Stimulated activated CD8-positive, alpha-beta memory T cell treated with anti-CD3 and anti-CD28 coated beads, Interleukin-4, amount 100 ng/mL, for 1 hour (primary cell): ENCODE measurements around the gene GNPDA2.
A peak's percentile ranks its signal among the peaks of the same experiment; 100 is the strongest.
"Not testable (repeated sequence)": the region's sequence is repeated elsewhere in the genome, so short reads cannot be mapped to it uniquely, and the experiment has no call there.

Source experiments
- DNase-seq, 2 donors: peaks; one replicate each; pipeline ENCODE4 v3.0.0-alpha.2; 2020; ENCODE audit warnings: low read depth in 2 of 2, low spot score in 1 of 2

Gene GNPDA2

DNA sequence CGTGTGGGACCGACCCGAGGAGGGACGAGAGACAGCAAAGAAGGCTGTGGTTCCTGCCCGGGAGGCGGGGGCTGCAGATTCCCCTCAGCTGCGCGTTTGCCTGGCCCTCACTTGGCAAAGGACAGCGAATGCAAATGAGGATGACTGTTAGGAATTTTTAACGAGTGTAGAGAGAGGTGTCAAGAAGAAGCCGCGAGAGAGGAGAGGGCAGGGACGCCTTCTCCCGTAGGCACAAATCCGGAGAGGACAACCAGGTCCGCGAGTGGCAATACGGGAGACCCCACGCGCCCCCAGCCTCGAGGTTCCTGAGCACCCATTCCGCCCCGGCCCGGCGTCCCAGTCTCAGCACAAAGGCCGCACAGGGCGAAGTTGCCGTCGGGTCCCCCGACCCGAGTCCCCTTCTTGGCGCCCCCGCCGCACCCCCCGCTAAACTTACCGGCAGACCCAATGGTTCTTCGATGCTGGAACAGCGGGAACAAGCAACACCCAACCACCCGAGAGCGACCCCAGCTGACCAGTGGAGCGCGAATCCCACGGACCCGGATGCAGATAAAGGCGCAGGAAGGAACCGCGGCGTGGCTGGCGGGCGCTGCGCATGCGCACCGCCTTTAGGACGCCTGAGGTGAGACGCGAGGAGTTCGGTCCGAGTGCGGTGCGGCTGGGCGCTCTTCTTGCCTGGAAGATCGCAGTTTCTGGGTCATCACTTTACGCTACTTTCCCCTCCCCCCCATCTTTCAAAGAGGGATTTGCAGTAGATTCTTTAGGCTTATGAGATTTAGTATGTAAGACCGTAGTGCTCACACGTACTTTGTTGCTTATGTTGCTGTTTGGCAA is at the start of gene GNPDA2:
TSS of gene GNPDA2 (minus strand) at position 519 of the 834 bp plus-strand sequence. CDS start 4,349 bp downstream, outside the sequence.
- DNase-seq, result peak; percentile 54 to 66

DNA sequence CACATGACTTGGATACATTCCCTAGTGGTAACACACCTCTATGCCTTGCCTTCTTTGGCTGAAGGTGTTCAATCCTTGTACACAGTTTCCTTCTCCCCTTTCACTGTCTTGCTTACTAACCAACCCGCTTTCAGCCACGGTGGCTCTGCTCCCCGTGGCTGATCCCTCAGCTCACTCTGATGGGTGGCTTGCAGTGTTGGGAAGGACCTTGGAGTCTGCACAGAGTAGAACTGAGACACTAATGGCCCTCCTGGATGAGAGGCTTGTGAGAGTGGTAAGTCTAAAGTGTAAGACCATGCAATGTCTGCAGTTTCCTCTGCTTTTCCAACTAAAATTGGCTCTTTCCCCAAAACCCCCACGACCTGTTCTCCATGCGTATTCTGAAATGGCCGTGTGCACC is 46.0 kb upstream of the GNPDA2 start:
- no peak for DNase-seq

DNA sequence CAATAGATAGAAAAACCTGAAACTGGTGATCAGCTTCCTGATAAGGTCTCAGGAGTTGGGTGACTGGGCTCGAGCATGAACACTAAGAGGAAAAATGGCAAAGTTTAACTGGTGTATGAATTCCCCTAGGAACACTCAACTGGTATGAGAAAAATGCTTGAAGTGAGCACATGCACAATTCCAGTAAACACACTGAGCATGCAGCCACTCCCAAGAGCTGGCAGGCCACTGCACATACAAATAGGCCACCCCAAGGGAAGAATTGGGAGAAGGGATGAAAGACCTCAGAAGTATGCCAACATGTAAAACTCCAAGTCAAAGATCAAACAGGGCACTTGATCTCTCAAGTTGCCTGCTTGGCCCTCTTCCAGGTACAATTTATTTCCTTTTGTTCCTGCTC is 45.4 kb upstream of the GNPDA2 start:
- DNase-seq, result no peak

DNA sequence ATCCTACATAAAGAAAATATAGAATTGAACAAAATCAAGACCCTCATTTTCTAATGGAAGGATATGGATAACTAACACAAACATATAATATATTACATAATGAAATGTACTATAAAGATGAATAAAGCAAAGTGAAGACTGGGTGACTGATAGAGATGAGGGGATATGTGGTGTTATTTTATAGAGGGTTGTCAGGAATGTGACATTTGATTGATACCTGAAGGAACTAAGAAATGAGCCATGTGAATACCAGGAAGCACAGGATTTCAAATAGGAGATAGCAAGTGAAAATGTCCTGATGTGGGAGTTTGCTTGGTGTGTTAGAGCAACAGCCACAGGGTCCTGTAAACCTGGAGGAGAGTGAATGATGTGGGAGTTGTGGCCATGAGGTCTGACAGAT is 40.1 kb upstream of the GNPDA2 start:
- DNase-seq, result no peak

DNA sequence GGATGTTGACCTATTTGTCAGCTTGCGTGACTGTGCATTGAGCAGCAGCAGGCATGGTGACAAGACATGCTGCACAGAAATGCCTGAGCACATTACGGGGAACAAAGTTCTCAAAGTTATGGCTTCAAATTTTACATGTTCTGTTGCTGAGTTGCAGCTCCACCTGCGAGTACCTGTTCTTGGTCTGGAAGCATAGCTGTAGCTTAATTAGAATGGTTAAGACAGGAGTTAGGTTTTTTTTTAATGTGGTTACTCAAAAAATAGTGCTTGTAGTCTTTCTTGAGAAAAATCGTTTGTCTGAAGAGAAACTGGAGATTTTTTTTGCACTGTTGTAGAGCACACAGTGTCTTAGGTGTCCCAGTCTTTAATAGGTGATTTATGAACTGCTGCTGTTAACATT is 38.8 kb upstream of the GNPDA2 start:
- no peak for DNase-seq

DNA sequence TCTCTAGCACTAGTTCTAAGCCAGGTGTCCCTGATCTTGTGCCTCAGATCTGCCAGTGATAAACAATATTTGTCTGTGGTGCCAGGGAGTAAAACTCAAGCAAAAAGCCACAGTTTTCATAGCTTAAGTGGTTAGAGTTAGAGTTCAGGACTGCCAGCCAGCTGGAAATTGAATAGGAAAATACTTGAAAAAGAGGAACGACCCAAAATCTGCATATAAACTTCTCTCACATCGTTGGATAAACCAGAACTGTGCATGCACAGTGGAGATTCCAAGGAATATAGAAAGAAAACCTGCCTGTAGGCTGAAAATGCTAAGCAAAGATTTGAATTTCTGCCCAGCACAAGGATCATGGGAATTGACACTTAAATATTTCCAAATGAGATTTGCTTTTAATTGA is 35.0 kb upstream of the GNPDA2 start:
- DNase-seq, result no peak

DNA sequence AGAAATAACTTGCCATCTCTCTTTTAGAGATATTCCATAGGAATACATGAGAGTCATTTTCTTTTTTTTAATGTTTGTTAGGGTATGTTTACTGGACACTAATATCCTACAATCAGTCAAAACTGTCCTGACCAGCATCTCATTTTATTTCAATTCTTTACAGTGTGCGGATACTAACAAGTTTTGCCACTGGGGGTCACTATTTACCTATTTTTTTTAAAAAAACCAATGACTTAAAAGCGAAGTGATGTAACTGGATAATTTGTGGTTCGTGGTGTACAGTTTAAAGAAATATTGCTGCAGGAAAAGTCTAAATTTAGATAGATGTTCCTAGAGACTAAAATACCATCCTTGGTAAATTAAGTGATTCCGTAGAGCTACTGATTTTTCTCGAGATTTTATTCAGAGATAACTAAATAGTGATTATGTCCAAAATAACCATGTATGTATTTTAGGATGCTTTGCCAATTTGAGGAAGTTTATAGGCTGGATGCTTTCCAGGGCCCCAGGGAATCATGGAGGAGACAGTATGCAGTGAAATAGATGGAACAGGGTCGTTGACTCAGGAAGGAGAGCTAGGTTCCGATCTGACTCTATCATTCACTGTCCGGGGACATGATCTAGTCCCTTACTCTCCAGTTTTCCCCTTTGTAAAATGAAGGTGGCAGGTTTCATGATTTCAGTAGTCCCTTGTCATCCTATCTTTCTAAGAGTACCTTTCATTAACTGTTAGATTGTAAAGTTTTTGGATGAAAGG is 34.0 kb upstream of the GNPDA2 start:
- DNase-seq, result no peak

DNA sequence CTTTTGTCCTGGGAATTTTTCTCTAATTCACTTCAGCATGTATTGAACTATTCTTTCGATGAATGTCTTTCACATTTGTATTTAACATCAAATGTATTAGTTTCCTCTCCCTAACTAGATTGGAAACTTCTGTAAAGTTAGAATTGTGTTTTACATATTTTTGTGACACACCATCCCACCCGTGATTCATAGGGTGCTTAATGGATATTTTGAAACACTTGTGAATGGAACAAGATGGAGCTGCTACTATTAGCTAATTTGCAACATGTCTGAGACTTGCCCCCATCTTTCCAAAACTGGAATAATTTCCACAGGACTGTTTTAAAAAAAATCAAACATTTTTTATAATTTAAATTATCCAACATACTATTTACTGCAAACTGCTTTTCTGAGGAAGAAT is 30.2 kb upstream of the GNPDA2 start:
- no peak for DNase-seq

DNA sequence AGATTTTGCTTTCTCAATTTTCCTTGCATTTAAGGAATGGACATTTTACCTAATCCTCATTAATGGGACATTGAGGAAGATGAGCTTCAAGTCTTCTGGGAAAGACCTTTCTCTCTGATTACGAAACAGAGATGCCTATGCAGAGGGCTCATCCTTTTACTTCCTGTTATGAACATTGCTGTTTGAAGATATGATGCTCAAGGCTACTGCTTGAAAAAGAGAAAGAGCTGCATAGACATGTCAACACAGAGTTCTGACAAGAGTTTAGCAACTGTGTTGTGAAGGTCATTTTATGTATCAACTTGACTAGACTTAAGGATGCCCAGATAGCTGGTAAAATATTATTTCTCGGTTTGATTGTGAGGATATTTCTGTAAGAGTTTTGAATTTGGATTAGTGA is 13.8 kb upstream of the GNPDA2 start:
- no peak for DNase-seq

DNA sequence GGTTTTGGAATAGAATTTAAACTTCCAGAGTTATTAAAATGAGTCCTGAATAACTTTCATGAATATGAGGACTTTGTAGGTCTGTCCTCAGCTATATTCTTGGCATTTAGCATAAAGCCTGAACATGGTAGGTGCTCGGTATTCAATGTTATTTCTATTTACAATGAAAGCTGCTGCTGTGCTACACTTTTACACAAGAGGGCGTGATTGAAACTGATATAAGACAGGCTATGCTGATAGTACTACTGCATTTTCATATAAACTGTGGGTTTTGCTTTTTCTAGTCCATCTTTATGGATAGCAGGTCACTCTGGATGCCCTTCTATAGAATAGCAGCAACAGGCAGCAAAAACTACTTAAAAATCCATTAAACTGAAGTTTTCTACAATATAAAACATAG is 12.3 kb upstream of the GNPDA2 start:
- no peak for DNase-seq

DNA sequence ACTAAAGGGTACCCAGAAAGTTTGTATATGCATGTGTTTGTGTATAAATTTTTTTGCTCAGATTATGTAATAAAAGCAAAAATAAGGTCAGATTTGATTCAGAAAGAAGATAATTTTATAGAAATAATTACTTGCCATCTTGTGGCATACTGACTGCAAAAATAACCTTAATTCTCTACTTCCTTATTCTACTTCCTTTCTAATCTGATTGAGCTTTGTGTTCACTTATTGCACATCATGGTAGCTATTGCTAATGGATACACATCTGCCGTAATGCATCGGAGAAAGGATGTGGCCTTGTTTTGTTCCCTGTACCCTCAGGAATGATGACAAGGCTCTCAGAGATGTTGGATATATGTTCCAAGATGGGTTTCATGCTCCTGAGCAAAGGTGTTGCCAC is 10.5 kb upstream of the GNPDA2 start:
- DNase-seq, result no peak

DNA sequence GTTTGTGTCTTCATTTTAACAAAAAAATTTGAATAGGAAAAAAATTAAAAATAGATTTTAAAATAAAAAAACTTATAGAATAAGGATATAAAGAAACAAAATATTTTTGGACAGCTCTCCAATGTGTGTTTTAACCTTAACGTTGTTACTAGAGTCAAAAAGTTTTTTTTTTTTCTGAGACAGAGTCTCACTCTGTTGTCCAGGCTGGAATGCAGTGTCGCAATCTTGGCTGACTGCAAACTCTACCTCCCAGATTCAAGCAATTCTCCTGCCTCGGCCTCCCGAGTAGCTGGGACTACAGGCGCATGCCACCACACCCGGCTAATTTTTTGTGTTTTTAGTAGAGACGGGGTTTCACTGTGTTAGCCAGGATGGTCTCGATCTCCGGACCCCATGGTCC is 2.3 kb upstream of the GNPDA2 start:
- not testable (repeated sequence) for DNase-seq

DNA sequence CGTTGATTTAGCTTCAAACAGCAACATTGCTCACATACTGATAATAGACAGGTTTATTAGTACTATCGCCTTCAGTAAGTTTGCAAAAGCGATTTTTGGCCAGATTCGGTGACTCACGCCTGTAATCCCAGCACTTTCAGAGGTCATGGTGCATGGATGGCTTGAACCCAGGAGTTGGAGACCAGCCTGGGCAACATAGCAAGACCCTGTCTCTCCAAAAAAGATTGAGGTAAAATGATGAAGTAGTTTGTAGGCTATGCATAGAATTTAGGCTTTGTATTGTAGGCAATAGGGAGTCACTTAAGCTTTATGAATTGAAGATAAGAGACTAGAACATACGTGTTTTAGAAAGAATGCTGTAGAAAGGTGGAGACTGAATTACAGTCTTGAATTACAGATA is 1.1 kb upstream of the GNPDA2 start:
- no peak for DNase-seq

DNA sequence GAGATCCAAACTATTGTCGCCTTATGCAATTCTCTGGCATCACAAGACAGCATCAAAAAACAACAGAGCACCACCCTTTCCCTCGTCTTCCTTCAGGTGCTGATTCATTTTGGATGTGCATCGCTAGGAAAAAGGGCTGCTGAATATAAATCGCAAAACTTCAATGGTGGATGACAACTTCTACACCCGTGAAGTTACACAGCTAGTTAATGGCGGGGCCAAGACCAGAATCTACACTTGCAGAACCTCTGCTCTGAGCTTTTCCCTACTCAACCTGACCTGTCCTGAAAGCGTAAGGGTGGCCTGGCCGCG is 674 bp downstream of the GNPDA2 start:
- DNase-seq, result no peak

DNA sequence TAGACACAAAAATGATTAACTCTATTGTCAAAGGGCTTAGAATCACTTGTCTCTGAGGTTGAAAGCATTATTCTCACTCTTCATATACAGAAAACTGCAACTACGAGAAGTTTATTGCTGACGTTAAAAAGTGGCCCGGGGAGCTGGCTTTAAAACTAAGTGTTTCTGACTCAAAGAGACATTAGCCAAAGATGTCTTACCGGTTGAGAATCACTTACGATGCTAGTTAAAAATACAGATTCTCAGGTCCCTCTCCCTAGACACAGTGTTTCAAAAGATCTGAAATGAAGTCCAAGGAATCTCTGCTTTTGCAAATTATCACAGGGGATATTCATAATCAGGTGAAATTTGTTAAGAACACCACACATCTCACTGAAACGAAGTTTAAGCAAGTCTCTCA is 1.2 kb downstream of the GNPDA2 start:
- DNase-seq, result no peak

DNA sequence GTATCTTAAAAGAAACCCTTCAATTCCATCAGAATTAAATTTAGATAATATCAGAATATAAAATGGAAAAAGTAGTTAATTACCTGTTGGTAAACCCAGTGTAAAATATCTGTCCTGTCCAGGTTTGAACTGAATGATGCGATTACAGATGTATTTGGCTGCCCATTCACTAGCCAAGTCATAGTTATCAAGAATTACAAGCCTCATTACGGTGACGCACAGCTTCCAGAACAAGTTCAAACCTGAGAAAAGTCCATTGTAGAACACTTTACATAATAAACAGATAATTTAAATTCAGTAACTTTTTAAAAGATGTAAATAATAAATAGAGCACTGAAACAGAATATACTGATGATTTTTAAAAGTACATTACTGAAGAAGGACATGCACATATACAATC is 4.4 kb downstream of the GNPDA2 start:
- no peak for DNase-seq

DNA sequence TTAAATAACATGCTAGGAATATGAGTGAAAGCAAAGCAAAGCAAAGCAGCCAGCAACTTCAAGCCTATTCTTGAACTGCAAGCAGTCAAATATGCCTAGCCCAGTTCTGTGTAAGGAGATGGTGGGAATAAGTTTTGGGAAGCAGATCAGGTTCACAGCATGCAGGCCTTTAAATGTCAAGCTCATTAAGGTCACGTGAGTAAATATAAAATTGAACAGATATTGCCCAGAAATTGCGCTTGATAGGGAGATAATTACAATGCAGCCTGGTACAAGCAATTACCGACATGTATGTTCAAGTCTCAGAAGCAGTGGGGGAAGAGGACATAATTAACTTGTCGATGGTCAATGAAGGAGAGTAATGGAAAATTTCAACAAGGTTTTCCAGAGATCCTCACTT is 6.0 kb downstream of the GNPDA2 start:
- no peak for DNase-seq

DNA sequence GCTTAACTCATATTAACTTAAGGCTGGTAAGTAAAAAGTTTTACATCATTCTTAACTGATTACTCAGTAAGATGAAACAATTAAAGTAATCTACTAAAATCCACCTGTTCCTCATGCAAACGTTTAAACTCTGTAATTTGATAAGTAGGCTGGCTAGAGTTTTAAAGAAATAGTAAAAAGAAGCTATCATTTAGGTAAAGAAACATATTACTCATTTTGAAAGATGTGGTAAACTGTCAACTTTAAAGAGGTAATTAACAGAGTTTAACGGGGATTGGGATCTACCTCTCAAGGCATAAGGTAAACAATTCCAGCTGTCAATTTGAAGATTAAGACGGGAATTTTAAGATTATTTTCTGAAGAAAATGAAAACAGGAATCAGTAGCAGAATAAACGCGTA is 9.8 kb downstream of the GNPDA2 start:
- DNase-seq, result no peak

DNA sequence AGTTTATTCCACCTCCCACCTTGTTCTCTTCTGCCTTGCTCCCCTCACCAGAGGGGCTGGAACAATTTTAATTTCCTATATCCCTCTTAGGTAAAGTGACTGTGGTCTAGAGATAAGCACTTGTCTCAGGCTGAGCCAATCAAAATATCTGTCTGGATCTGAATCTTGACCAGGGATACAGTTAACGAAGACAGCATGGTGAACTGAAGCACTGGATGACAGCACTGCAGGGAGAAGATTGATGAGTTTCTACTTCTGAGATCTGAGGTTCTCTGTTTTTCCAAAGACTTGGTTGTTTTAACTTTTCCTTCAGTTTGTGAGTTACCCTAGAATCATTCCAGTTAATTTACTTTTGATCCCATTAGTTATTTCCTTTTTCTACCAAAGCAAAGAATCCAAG is 13.2 kb downstream of the GNPDA2 start:
- no peak for DNase-seq

DNA sequence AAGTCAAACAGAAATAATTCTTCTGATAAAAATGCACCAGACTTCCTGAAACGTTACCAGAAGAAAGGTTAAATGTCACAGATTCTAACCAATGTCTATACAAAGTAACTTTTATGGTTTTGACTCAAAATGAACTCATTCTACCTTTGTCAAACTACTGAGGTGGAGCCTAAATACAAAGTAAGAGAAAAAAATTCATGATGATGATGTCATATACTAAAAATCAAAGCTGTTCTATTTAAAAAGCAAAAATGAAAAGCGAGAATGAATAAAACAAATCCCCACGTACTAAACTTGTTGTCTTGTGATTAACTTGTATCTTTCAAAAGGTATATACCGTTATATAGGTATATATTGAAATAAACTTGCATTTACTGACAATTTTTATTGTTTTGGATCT is 21.7 kb downstream of the GNPDA2 start:
- no peak for DNase-seq

DNA sequence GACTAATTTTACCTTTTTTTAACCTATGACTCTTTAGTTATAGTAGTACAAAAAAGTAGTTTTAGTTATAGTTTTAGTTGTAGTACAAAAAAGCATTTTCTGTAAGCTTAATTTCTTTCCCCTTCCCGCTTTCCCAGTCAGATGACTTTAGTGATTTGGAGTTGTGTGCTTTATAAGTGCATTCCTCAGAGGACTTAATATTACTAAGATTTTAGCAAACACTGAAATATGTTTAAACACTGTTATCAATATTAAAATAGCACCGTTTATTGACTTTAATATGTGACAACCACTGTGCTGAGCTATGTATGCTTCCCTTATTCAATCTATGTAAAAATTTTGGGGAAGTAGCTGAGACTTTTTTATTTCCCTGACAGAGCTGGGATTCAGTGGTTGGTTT is 25.3 kb downstream of the GNPDA2 start:
- DNase-seq, result no peak

DNA sequence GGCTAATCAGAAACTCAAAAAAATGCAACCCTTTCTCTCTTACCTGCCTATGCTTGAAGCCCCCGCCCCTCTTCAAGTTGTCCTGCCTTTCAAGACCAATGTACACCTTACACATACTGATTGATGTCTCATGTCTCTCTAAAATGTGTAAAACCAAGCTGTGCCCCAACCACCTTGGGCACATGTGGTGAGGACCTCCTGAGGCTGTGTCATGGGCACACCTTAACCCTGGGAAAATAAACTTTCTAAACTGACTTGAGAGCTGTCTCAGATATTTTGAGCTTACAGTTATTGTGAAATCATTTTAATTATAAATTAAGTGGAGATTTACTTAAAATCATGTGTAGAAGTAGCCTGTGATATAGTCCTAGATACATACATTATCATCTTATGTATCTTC is 25.9 kb downstream of the GNPDA2 start:
- no peak for DNase-seq

DNA sequence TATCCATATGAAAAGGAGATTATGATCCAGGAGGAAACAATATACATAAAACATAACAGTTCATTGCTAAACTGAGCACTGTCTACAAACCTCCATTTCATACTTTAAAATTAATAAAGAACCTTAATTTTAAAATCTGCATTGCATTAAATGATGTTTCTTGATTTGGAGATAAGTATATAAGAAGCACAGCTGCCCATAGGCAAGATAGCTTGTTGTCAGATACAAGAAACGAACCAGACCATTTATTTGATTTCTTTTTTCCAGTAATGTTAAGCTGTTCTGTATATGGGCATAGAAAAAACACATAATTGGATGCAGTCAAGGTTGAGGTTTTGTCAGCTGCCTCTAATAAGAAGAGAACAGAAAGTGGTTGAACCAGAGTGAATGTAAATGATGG is 41.7 kb downstream of the GNPDA2 start:
- no peak for DNase-seq
